ENCODE data around the gene SPATA16.

Gene SPATA16

DNA sequence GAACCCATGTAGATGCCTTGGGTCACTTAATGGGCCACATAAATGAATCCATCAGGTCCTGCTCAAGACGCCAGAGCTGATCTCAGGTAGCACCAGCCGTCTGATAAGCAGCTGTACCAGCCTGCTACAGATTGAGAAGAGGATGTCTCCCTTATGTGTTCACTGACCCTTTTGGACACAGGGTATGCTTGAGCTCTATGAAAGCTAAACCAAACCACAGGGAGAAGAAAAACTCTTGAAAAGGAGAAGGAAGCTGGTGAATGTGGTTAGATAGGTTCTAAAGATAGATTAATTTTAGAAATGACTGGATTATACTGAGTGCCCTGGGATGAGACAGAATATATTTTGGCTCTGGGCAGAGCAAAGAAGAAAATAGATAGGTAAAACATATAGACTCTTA, 187.5 kb downstream of the SPATA16 start:
- DNase-seq (ENCODE audit: low read depth in 1 of 2, low spot score in 1 of 2): no peak

DNA sequence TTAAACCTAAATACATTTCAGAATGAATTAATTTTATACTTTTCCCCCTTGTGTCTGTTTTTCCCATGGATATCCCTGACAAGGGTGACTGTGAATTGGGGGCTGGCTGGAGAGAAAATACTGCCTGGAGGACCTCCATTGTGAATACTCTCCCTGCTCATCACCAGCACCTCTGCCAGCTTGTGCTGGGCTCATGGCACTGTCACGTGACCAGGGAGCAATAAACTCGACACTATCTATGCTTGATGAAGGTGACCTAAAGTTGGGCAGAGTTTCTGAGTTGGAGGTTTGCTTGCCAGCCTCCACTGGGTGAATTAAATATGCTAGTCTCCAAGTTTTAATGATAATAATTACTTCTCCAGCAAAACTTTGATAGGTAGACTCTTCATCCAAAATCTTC, 189.5 kb downstream of the SPATA16 start:
- DNase-seq (ENCODE audit: low read depth in 1 of 2, low spot score in 1 of 2): no peak

- DNase-seq (ENCODE audit: low read depth in 1 of 2, low spot score in 1 of 2): no peak
Measured at GRCh38 chr3:172946061-172946460, 195.0 kb downstream of the SPATA16 start.

DNA sequence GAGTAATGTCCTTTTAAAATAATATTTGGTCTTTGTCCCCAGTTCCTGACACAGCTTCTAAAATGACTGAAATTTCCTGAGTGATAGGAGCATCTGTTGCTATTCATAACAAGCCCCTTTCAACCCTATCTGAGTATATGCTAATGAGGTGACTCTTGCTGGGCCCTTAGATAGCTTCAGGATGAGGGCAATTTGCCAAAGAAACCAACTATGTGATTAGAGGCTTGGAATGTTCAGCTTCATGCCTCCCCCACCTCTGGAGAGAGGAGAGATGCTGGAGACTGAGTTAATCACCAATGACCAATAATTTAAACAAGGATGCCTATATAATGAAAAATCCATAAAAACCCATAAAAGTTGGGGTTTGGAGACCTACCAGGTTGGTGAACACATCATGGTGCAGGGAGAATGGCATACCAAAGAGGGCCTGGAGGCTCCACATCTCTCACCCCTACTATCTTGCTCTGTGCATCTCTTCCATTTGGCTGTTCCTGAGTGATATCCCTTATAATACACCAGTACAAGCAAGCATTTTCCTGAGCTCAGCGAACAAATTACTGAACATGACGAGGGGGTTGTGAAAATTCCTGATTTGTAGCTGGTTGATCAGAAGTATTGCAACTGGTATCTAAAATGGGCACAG, 201.3 kb downstream of the SPATA16 start:
- DNase-seq (ENCODE audit: low read depth in 1 of 2, low spot score in 1 of 2): no peak

GRCh38 chr3:172938788-172939187, 202.2 kb downstream of the SPATA16 start:
- DNase-seq (ENCODE audit: low read depth in 1 of 2, low spot score in 1 of 2): no peak

DNA sequence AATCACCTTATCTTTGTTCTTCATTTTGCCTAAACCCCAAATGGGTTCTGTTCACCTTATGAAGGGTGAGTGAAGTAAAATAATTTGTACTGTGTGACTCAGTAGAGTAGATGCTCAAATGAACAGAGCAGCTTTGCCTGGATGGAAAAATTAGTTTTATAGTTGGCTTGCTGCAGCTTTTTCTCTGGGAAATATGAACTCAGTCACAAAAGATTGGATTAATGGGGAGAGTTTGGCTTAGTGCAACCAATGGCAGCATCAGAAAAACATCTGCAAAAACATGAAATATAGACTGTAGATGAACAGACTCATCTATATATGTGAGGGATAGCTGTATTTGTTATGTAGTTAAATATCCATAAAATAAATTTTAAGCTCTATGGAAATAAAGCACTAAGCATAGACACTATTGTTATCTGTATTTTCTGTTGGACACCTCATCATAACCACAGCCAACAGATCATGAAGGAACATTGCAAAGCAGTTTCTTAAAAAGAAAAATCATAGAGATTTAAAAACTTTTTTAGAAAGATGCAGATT, 209.2 kb downstream of the SPATA16 start:
- DNase-seq (ENCODE audit: low read depth in 1 of 2, low spot score in 1 of 2): no peak

- DNase-seq (ENCODE audit: low read depth in 1 of 2, low spot score in 1 of 2): no peak
Measured at GRCh38 chr3:172929451-172929850, 211.6 kb downstream of the SPATA16 start.

- DNase-seq (ENCODE audit: low read depth in 1 of 2, low spot score in 1 of 2): no peak
Measured at GRCh38 chr3:172924546-172924945, 216.5 kb downstream of the SPATA16 start.

DNA sequence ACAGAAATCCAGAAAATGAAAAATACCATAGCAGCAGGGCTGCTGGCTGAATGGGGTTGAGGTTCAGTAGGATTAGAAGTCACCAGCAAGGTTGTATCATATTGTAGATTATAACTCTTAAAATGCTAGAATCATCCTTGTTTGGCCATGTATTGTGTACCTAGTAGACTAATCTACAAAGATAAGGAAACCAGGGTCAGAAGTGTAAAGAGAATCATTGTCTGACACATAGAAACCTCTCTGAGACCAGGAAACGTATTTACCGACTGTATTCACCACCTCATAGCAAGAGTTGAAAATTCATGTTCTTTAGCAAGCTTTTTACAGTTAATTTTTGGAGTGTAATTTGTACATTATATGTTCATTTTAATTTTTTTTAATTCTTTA, 221.7 kb downstream of the SPATA16 start:
- no peak for DNase-seq (ENCODE audit: low read depth in 1 of 2, low spot score in 1 of 2)

- no peak for DNase-seq (ENCODE audit: low read depth in 1 of 2, low spot score in 1 of 2)
Measured at GRCh38 chr3:172918568-172919296, 222.3 kb downstream of the SPATA16 start.

DNA sequence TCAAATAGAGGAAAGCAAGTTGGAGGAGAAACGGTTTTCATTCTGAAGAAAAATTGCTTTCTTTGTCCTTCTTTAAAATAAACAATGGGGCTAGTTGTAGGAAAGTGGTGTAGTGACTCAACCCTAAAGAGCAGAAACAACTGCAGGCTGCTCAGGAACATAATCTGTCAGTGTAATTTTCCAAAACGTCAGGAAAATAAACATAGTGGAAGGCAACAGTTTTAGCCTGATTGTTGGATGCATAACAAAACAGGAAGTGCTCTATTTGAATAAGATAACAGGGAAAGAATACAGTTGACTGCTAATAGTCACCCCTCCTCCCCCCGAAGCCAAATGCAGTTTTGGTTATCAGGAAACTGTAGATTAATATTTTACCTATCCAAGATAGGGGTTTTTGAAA, 222.9 kb downstream of the SPATA16 start:
- DNase-seq (ENCODE audit: low read depth in 1 of 2, low spot score in 1 of 2): no peak

GRCh38 chr3:172915911-172916514, 225.0 kb downstream of the SPATA16 start:
- no peak for DNase-seq (ENCODE audit: low read depth in 1 of 2, low spot score in 1 of 2)

DNA sequence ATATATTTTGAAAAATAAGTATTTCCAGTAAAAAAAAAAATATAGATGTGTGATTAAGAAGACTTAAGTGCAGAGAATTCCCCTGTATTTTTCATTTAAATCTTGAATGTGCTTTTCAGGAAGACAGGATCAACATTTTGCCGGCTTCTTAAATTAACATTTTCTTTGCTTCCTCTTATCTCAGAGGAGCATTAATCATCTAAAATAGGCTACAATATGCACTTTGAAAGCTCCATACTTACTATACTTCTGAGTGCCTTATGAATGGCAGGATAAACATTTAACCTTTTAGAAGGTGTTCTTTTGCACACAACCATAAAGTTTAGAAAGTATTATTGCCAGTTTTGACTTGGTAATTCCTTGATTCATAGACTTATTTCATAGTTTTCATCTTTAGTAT, 226.2 kb downstream of the SPATA16 start:
- no peak for DNase-seq (ENCODE audit: low read depth in 1 of 2, low spot score in 1 of 2)

DNA sequence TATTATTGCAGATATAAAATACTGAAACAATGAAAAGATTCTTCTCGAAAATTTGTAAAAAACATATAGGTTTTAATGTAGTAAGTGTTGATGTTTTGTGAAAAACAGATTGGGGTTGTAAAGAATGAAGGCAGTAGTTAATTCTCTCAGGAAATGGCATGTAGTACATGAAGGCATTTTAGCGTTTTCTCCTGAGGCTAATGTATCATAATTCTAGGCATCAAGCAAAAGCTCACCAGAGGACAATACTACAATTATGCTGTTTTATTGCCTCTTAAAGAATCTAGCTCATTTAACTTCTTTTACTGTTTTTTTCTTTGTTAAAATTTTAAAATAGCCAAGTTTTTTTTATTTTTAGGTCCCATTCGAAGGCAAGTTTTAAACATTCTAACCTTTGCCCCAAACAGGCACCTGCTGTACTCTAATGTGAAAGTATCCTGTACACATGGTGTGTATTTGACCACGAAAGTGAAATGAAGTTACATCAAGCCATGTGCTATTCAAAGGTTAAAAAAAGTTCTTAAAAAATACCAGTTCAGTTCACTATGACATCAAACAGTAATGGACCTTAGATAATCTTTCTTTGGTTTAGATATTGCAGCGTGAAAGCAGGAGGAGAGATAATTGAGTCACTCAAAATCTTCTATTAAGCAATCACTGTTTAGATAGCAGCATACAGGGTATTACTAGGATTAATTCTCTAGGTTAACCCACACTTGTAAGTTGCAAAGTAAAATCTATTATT, 227.0 kb downstream of the SPATA16 start:
- DNase-seq (ENCODE audit: low read depth in 1 of 2, low spot score in 1 of 2): no peak

- DNase-seq (ENCODE audit: low read depth in 1 of 2, low spot score in 1 of 2): no peak
Measured at GRCh38 chr3:172911142-172911541, 229.9 kb downstream of the SPATA16 start.

GRCh38 chr3:172908771-172909270, 232.2 kb downstream of the SPATA16 start:
- DNase-seq (ENCODE audit: low read depth in 1 of 2, low spot score in 1 of 2): no peak

DNA sequence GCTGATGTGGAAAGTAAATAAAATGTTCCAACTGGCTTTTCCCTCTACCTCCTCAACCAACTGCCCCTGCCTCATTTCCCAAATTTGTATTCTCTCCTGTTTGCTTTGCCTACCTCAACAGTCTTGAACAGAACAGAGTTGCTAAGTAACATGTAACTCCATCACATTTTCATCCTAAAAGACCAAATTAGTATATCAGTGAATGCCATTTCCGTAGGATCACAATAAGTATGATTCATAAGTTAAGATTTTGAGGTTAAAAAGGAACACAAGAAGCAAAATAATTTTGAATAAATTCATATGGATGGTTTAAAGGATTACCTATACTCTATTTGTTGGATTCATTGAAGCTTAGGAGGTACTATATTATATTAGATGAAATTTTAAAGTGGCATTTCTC, 235.6 kb downstream of the SPATA16 start:
- DNase-seq (ENCODE audit: low read depth in 1 of 2, low spot score in 1 of 2): no peak

GRCh38 chr3:172904711-172905373, 236.2 kb downstream of the SPATA16 start:
- DNase-seq (ENCODE audit: low read depth in 1 of 2, low spot score in 1 of 2): no peak

DNA sequence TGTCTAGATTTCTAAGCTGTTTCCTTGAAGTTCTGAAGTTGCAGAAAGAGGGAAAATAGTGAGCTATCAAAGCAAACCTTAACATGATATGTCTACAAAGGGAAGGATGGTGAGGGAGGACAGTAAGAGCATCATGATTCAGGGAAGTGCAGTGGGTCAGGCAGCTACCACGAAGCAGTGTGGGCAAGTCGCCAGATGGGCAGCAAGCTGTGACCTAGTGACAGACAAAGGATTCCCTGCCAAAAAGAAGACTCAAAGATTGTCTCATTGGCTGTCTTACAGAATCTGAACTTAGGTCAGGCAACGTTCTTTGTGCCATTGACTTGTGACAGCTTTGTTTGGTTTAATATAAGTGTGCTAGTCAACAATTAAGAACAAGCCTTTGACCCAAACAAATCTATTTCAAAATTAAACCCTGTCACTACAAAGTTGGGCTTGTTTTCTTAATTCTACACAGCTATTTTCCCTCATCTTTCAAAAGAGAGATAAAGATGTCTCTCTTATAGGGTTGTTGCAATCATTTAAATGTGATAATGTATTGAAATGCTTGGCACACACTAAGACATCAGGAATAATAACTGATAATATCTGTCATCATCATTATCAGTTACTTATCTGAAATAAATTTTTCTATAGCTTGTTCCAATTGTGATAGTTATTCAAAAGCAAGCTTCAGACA, 237.3 kb downstream of the SPATA16 start:
- no peak for DNase-seq (ENCODE audit: low read depth in 1 of 2, low spot score in 1 of 2)

- DNase-seq (ENCODE audit: low read depth in 1 of 2, low spot score in 1 of 2): no peak
Measured at GRCh38 chr3:172892158-172892557, 248.9 kb downstream of the SPATA16 start.

All from activated T-helper 1 cell treated with anti-CD3 and anti-CD28 coated beads, Interleukin-2, amount 50 U/mL, for 16 hours (primary cell).